Measurements from ENCODE around the gene ST6GALNAC3.

DNA sequence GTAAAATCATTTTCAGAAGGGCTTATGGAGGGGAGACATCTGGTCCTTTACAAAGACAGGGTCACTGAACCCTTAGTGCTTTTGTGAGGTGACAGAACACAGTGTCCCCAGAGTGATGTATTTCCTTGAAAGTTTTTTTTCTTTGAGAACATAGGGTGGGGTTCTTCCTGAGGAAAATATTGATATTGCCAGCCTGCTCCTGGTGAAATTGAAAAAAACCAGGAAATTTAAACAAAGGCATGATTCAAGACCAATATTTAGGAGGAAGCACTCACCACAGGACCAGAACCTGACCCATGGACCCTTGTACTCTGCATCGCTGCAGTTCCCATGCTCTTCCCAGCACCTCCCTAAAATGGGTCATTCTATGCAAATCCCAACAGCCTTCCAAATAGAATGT lies 63.7 kb downstream of the ST6GALNAC3 start:
- TF ChIP-seq POLR2A (IDR thresholded peaks at IDR 0.05; ENCODE audit: low read depth, low read length) (no peak), TAF1 (IDR thresholded peaks at IDR 0.05; ENCODE audit: borderline replicate concordance, low read depth, low read length) (no peak), POLR2AphosphoS5 (IDR thresholded peaks at IDR 0.05; ENCODE audit: low read depth, low read length) (no peak)
